ENCODE measurements around the gene OR56A4.

- no peak for TF ChIP-seq TAF1 (IDR thresholded peaks at IDR 0.05; ENCODE audit: borderline replicate concordance, insufficient read depth, low read length)
- no peak for TF ChIP-seq SIN3A (IDR thresholded peaks at IDR 0.05; ENCODE audit: borderline replicate concordance, insufficient read depth, low read length)
- TF ChIP-seq POLR2AphosphoS5 (IDR thresholded peaks at IDR 0.05; ENCODE audit: low read depth, low read length): no peak
Measured at GRCh38 chr11:6012035-6012668, 5.4 kb upstream of the OR56A4 start.
